Measurements from ENCODE around the gene TMX3.

Gene TMX3

GRCh38 chr18:68703326-68703725 lies 11.6 kb downstream of the TMX3 start:
- TF ChIP-seq, protein P1, sequence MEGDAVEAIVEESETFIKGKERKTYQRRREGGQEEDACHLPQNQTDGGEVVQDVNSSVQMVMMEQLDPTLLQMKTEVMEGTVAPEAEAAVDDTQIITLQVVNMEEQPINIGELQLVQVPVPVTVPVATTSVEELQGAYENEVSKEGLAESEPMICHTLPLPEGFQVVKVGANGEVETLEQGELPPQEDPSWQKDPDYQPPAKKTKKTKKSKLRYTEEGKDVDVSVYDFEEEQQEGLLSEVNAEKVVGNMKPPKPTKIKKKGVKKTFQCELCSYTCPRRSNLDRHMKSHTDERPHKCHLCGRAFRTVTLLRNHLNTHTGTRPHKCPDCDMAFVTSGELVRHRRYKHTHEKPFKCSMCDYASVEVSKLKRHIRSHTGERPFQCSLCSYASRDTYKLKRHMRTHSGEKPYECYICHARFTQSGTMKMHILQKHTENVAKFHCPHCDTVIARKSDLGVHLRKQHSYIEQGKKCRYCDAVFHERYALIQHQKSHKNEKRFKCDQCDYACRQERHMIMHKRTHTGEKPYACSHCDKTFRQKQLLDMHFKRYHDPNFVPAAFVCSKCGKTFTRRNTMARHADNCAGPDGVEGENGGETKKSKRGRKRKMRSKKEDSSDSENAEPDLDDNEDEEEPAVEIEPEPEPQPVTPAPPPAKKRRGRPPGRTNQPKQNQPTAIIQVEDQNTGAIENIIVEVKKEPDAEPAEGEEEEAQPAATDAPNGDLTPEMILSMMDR (IDR thresholded peaks at IDR 0.05; ENCODE audit: borderline replicate concordance, control extremely low read depth, extremely low read depth, insufficient read depth, missing control alignments) = no peak
- no peak for DNase-seq (ENCODE audit: low spot score)
- in situ Hi-C loops (cut with MboI; ENCODE audit: low sequenced_read_pairs, unreplicated experiment) = no loop called here

GRCh38 chr18:68701353-68701752 lies 13.6 kb downstream of the TMX3 start:
- TF ChIP-seq, protein P1 (IDR thresholded peaks at IDR 0.05; ENCODE audit: borderline replicate concordance, control extremely low read depth, extremely low read depth, insufficient read depth, missing control alignments) = no peak
- DNase-seq (ENCODE audit: low spot score) = no peak
- in situ Hi-C loops (cut with MboI; ENCODE audit: low sequenced_read_pairs, unreplicated experiment) = no loop called here

- in situ Hi-C loops (cut with MboI; ENCODE audit: low sequenced_read_pairs, unreplicated experiment) = no loop called here
- no peak for DNase-seq (ENCODE audit: low spot score)
- TF ChIP-seq, protein P1 (IDR thresholded peaks at IDR 0.05; ENCODE audit: borderline replicate concordance, control extremely low read depth, extremely low read depth, insufficient read depth, missing control alignments) = no peak
Observed at GRCh38 chr18:68699043-68699442, 15.9 kb downstream of the TMX3 start.

DNA sequence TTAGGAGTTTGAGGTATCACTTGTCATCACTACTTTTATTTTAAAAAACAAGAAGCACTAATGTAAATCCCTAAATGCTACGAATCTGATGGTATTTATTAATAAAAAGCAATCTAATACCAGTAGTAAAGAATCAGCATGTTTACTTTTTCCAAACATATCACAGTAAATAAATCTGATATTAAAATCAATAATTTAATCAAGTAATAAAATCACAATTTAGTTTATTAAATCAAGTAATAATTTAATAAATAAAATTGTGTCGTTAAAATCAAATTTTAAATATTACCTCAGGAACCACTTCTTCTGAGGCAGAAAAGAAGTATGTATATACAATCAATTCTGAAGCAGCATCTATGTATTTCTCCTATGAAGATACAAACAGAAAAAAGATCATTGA lies 18.0 kb downstream of the TMX3 start:
- TF ChIP-seq, protein P1 (IDR thresholded peaks at IDR 0.05; ENCODE audit: borderline replicate concordance, control extremely low read depth, extremely low read depth, insufficient read depth, missing control alignments) = no peak
- no peak for DNase-seq (ENCODE audit: low spot score)
- in situ Hi-C loops (cut with MboI; ENCODE audit: low sequenced_read_pairs, unreplicated experiment) = no loop called here

DNA sequence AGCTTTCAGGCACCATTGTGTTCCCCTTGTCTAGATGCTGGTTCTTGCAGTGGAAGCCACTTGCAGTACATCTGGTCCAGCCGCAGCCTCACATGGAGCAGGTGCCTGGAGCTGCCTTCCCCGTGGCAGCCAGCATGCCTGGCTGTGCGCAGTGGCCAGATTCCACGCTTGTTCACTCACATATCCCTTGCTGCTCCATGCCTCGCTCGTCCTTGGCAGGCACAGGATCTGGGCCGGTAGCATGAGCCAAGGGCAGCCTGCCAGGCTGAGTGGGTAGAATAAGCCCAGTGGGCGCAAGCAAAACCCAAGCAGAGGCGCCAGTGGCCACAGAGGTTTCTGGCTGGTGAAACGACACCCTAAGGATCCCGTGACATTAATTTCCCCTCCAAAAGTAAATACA lies 20.6 kb downstream of the TMX3 start:
- no peak for DNase-seq (ENCODE audit: low spot score)
- TF ChIP-seq, protein P1 (IDR thresholded peaks at IDR 0.05; ENCODE audit: borderline replicate concordance, control extremely low read depth, extremely low read depth, insufficient read depth, missing control alignments) = no peak

DNA sequence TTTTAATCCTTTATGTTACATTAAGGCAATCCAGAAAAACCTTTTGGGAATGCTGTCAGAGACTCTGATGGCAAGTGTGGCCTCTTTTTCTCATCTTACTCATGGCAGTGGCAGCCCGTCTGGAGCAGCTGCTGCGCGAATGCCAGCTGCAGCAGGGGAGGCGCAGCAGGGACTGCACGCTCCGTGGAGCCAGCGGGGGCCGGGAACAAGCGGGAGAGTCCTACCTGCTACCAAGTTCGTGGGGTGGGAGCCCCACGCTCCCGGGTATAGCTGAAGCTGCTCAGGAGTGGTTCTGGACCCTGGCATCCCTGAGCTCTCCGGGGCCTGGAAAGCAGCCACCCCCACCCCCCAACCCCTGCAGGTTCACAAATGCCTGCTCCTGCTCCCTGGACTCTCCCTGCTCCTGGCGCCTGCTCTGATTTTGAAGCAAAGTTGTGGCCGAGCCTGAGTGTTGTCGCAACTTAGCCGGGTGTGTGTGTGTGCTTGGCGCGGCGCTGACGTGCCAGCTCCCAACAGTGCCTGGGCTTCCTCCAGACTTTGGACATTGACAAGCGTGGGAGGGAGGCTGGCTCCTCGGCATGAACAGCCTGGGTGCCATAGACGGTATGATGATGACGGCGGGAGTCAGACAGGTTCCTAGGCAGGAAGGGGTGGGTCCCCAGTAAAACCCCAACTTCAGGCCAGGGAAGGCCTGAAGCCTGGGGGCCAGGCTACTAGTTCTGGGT lies 21.7 kb downstream of the TMX3 start:
- TF ChIP-seq, protein P1 (IDR thresholded peaks at IDR 0.05; ENCODE audit: borderline replicate concordance, control extremely low read depth, extremely low read depth, insufficient read depth, missing control alignments) = no peak
- in situ Hi-C loops (cut with MboI; ENCODE audit: low sequenced_read_pairs, unreplicated experiment) = no loop called here
- DNase-seq (ENCODE audit: low spot score) = no peak

More for the DNA sequence above, 20.6 kb downstream of the TMX3 start:
- in situ Hi-C loops (cut with MboI; ENCODE audit: low sequenced_read_pairs, unreplicated experiment) = no loop called here
